Heart left ventricle (tissue), 16 donors: ENCODE measurements around the gene NAPA. TPM values are rescaled to one million over a fixed set of nuclear protein-coding genes. Genes with fewer than 3 reads are reported as not detected.
"Not testable (repeated sequence)": the region's sequence is repeated elsewhere in the genome, so short reads cannot be mapped to it uniquely, and the experiment has no call there.

Experiments
- ATAC-seq, 4 donors: fragments of 200-7000 bp; cut with Tn5 transposase; one replicate each; pipeline ENCODE4 v1.9.1; 2020 to 2022; ENCODE audit warnings: moderate library complexity in 4 of 4, mild to moderate bottlenecking in 3 of 4, moderate number of reproducible peaks in 1 of 4
- DNase-seq, 5 donors: peaks; one replicate each; pipeline ENCODE4 v3.0.0-alpha.2; 2020
- H3K27ac ChIP-seq, 12 donors: fragments of 200-600 bp; sonication (generic) in 4 of 12; one replicate each; pipeline versions ENCODE4 v1.5.0 to v1.8.0; 2016 to 2022; ENCODE audit warnings: mild to moderate bottlenecking in 2 of 12
- H3K27me3 ChIP-seq, 9 donors: fragments of 200-600 bp; sonication (generic) in 2 of 9; one replicate each; pipeline versions ENCODE4 v1.5.1 to v1.8.0; 2016 to 2022; ENCODE audit warnings: mild to moderate bottlenecking in 3 of 9
- H3K36me3 ChIP-seq, 9 donors: fragments of 200-600 bp; sonication (generic) in 2 of 9; one replicate each; pipeline versions ENCODE4 v1.5.0 to v1.8.0; 2018 to 2022; ENCODE audit warnings: mild to moderate bottlenecking in 2 of 9
- H3K4me1 ChIP-seq, 12 donors: fragments of 200-600 bp; sonication (generic) in 4 of 12; one replicate each; pipeline versions ENCODE4 v1.5.0 to v1.8.0; 2016 to 2022; ENCODE audit warnings: mild to moderate bottlenecking in 3 of 12
- H3K4me3 ChIP-seq, 12 donors: fragments of 200-600 bp; sonication (generic) in 4 of 12; one replicate each; pipeline versions ENCODE4 v1.5.0 to v1.8.0; 2017 to 2022; ENCODE audit warnings: mild to moderate bottlenecking in 9 of 12, moderate library complexity in 4 of 12
- H3K9me3 ChIP-seq, 12 donors: fragments of 200-600 bp; sonication (generic) in 4 of 12; one replicate each; pipeline versions ENCODE4 v1.5.0 to v1.8.0; 2016 to 2022; ENCODE audit warnings: mild to moderate bottlenecking in 1 of 12
- POLR2A ChIP-seq, 2 donors: fragments of 450-650 bp; IDR thresholded peaks; one replicate each; pipeline ENCODE4 v1.6.1; 2017; ENCODE audit warnings: antibody characterized with exemption in 2 of 2, mild to moderate bottlenecking in 2 of 2, moderate library complexity in 2 of 2
- WGBS, 4 donors: extraction: QIAGEN DNeasy Blood & Tissue Kit in 2 of 4; methylation state at CpG; one replicate each; pipeline versions ENCODE4 v1.1.5 to v1.1.7; 2013 to 2018; 5-methylcytosine and 5-hydroxymethylcytosine counted together
- intact Hi-C, 10 donors: fragments of 100-400 bp; cut with DNase I; formaldehyde crosslinking; loops; one replicate each; pipeline versions ENCODE4 v1.11.1 to v1.14.2; 2022
- polyA plus RNA-seq, 2 donors: library from polyadenylated mRNA; stranded (reverse); fragments of 200-250 nt; gene quantifications; one replicate each; pipeline ENCODE4 v1.2.3, GENCODE V29; 2013
- total RNA-seq, 9 donors: library from RNA; depleted of rRNA in 2 of 9; stranded (reverse); fragments of >200 nt in 2 of 9; fragmentation: NEBNext Ultra II Directional in 3 of 9; extraction: Animal tissue kit (Norgen Biotek cat#: 25700) in 3 of 9; gene quantifications; one replicate each; pipeline versions ENCODE4 v1.1.0 to v1.2.4, GENCODE V29; 2016 to 2023
- TF ChIP-seq, protein P1 (sequence below), 12 donors: fragments of 200-600 bp; sonication (generic) in 4 of 12; IDR thresholded peaks; one replicate each; pipeline versions ENCODE4 v1.5.0 to v1.8.0; 2018 to 2022; ENCODE audit warnings: antibody characterized with exemption in 12 of 12, mild to moderate bottlenecking in 5 of 12
- donor health status: ischemic (EF 13 %, LVEDD 7.1; RV severe dilation, severe dysfunction).
- donor health status: healthy with polysubstance abuse.
- donor health status: DM: no; HTN: yes; CAD: no.
- donor health status: DM: no; HTN: no; CAD: no.
- donor health status: ischemic (EF 25% LVEDD 6.9; RV normal size, moderate dysfunction).
- donor health status: ischemic (EF 25% LVEDD 5.7; RV mildly dilated, moderate dysfunction).
- donor health status: healthy.
- donor health status: DM: yes; HTN: yes; CAD: no.
- donor health status: ischemic (EF 35%, LVEDD 5.7; RV mildly dilated, moderate dysfunction).
- donor health status: nonischemic (EF 11% LVEDD 7.7; RV severe dilation, severe dysfunction).
- donor health status: DM: yes; HTN: yes; CAD: no.
- donor health status: PGD.
- donor health status: ischemic (EF 29% LVEDD 5.4; RV normal size, mild dysfunction).
- donor health status: nonischemic (EF 23%, LVEDD 6.1; RV moderate dilation, normal function).

The NAPA gene
- total and polyA plus RNA-seq, 11 donors: 113 to 238 (median 122) TPM

DNA sequence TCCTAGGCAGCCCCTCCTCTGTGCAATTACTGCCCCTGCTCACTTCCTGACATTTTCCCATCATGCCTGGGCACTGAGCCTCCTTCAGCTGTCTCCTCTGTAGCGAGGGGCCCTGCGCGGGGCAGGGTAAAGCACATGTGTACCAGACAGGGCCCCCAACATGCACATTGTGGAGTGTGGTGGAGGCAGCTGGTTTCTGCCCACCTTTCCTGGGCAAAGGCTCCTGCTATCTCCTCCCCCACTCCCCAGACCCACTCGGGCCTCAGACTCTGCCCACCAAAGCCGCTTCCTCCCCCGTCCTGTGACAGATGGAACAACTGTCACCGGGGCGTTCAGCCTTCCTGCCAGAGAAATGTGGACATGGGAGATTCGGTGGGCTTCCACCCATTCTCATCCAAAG, 28.0 kb downstream of the NAPA start:
- TF ChIP-seq, protein P1, sequence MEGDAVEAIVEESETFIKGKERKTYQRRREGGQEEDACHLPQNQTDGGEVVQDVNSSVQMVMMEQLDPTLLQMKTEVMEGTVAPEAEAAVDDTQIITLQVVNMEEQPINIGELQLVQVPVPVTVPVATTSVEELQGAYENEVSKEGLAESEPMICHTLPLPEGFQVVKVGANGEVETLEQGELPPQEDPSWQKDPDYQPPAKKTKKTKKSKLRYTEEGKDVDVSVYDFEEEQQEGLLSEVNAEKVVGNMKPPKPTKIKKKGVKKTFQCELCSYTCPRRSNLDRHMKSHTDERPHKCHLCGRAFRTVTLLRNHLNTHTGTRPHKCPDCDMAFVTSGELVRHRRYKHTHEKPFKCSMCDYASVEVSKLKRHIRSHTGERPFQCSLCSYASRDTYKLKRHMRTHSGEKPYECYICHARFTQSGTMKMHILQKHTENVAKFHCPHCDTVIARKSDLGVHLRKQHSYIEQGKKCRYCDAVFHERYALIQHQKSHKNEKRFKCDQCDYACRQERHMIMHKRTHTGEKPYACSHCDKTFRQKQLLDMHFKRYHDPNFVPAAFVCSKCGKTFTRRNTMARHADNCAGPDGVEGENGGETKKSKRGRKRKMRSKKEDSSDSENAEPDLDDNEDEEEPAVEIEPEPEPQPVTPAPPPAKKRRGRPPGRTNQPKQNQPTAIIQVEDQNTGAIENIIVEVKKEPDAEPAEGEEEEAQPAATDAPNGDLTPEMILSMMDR (IDR thresholded peaks at IDR 0.05): no peak
- TF ChIP-seq POLR2A (IDR thresholded peaks at IDR 0.05): no peak
- peak in 2 of 5 donors; percentile 13 to 28 for DNase-seq
- 60 to 73% (median 71%) methylated on average over 9 of the region's 9 CpGs for WGBS, 4 donors

GRCh38 chr19:47486220-47486619, 28.6 kb downstream of the NAPA start:
- WGBS, 4 donors: 80 to 92% (median 87%) methylated on average over 13 of the region's 13 CpGs
- H3K36me3 ChIP-seq: peaks cover 0 to 35% (median 30%) of the 10 kb centered on the region in 9 donors

More for the DNA sequence above, 28.0 kb downstream of the NAPA start:
- peaks cover 0 to 42% (median 37%) of the 10 kb centered on the region in 9 donors for H3K36me3 ChIP-seq
- no peak for ATAC-seq
- no peaks in the 10 kb centered on the region for H3K27me3 ChIP-seq
- intact Hi-C loops: no loop called here
- peaks cover 0 to 25% (median 12%) of the 10 kb centered on the region in 12 donors for H3K4me1 ChIP-seq
- H3K4me3 ChIP-seq: no peak overlapping the region
- peak overlapping the region in 1 of 12 donors; percentile 13 for H3K27ac ChIP-seq
- no peaks in the 10 kb centered on the region for H3K9me3 ChIP-seq

GRCh38 chr19:47485210-47485609, 29.7 kb downstream of the NAPA start:
- DNase-seq: peak in 1 of 5 donors; percentile 11
- no peaks in the 10 kb centered on the region for H3K9me3 ChIP-seq
- H3K4me3 ChIP-seq: peak overlapping the region in 1 of 12 donors; percentile 80
- TF ChIP-seq, protein P1 (IDR thresholded peaks at IDR 0.05): no peak
- TF ChIP-seq POLR2A (IDR thresholded peaks at IDR 0.05): no peak
- peaks cover 0 to 19% (median 12%) of the 10 kb centered on the region in 12 donors for H3K4me1 ChIP-seq
- no peaks in the 10 kb centered on the region for H3K27me3 ChIP-seq
- H3K27ac ChIP-seq: peak overlapping the region in 4 of 12 donors; percentile 93 to 96 (median 94)
- no peak for ATAC-seq
- H3K36me3 ChIP-seq: peaks cover 0 to 27% (median 22%) of the 10 kb centered on the region in 9 donors
- 78 to 89% (median 81%) methylated on average over 6 of the region's 6 CpGs for WGBS, 4 donors
- intact Hi-C loops: loop anchor here in 3 of 10 donors (2.0 kb wide), 1 partner anchor 30 kb away; the partner anchor contains the start of gene NAPA (in 3 of the 3)

More at GRCh38 chr19:47486220-47486619, 28.6 kb downstream of the NAPA start:
- intact Hi-C loops, DNase-seq, H3K4me3 ChIP-seq, ATAC-seq, H3K9me3 ChIP-seq, H3K27me3 ChIP-seq: not testable (repeated sequence)
- Histone ChIP-seq H3K27ac (peak overlapping the region in 1 of 12 donors; percentile 13), H3K4me1 (peaks cover 0 to 21% (median 12%) of the 10 kb centered on the region in 12 donors)

GRCh38 chr19:47483800-47484690, 30.8 kb downstream of the NAPA start, which contains the start of gene KPTN:
TSS of gene KPTN (minus strand) at chr19:47484219. CDS start at chr19:47484160, 59 bp downstream.
- no peaks in the 10 kb centered on the region for H3K9me3 ChIP-seq
- H3K27ac ChIP-seq: peak within 1 kb of the TSS; percentile 73 to 96 (median 92)
- WGBS, 4 donors: 2 to 6% (median 3%) methylated on average over 22 to 57 of the region's 57 CpGs
- H3K4me1 ChIP-seq: peaks cover 0 to 19% (median 12%) of the 10 kb centered on the region in 12 donors
- no peaks in the 10 kb centered on the region for H3K27me3 ChIP-seq
- TF ChIP-seq, protein P1 (IDR thresholded peaks at IDR 0.05): peak; percentile 56 to 90 (median 78)
- TF ChIP-seq POLR2A (IDR thresholded peaks at IDR 0.05): peak in 1 of 2 donors; percentile 26
- H3K36me3 ChIP-seq: peaks cover 0 to 19% (median 14%) of the 10 kb centered on the region in 9 donors
- peak; percentile 83 to 93 (median 92) for ATAC-seq
- DNase-seq: peak; percentile 88 to 94 (median 90)
- H3K4me3 ChIP-seq: peak within 1 kb of the TSS; percentile 20 to 80 (median 74)
- intact Hi-C loops: loop anchor here in 4 of 10 donors (2.0 to 5.0 kb wide), 2 partner anchors 31 to 33 kb away; partner anchors contain the start of gene NAPA (in 4 of the 4)
